ENCODE results near the gene TSEN15. TPM values are rescaled to one million over a fixed set of nuclear protein-coding genes. Genes with fewer than 3 reads are reported as not detected.

The TSEN15 gene
- total and polyA plus RNA-seq, 9 of the 15 experiments (the other 6 are each of a cell fraction or from before 2014, with no cell fraction given) = 25.6 to 121 (median 91.3) TPM

- TF ChIP-seq CUX1 (CRISPR knock-in tag; IDR thresholded peaks at IDR 0.05) = no peak
- TF ChIP-seq CTBP1 (IDR thresholded peaks at IDR 0.05; ENCODE audit: borderline replicate concordance) = no peak
- 0 out of 2 replicates have a peak, but pooled peaks have one; percentile 74 for TF ChIP-seq THRB (CRISPR knock-in tag; conservative IDR thresholded peaks at IDR 0.05)
- TF ChIP-seq RBBP5 (IDR thresholded peaks at IDR 0.05; ENCODE audit: borderline replicate concordance, insufficient read depth, low read length, poor library complexity, severe bottlenecking) = no peak
- no peak for TF ChIP-seq ZBTB33 (CRISPR knock-in tag; IDR thresholded peaks at IDR 0.05)
- 0 out of 4 replicates have a peak, but pooled peaks of 1 of the 2 experiments have one; percentile 26 for TF ChIP-seq MCM7 (IDR thresholded peaks at IDR 0.05)
- no peak for TF ChIP-seq IRF2 (CRISPR knock-in tag; IDR thresholded peaks at IDR 0.05)
- no peak for TF ChIP-seq ZFP30 (CRISPR knock-in tag; IDR thresholded peaks at IDR 0.05; ENCODE audit: borderline replicate concordance)
- no peak for TF ChIP-seq KLF16 (IDR thresholded peaks at IDR 0.05)
- TF ChIP-seq E2F6 (IDR thresholded peaks at IDR 0.05; ENCODE audit: borderline replicate concordance in 1 of 2, extremely low read depth in 1 of 2, insufficient read depth in 1 of 2, insufficient read length in 1 of 2, low read depth in 1 of 2, low read length in 1 of 2, poor library complexity in 1 of 2, severe bottlenecking in 1 of 2) = no peak
- no peak for TF ChIP-seq ETS2 (tag; IDR thresholded peaks at IDR 0.05; ENCODE audit: borderline replicate concordance, poor library complexity, severe bottlenecking)
- TF ChIP-seq ELF4 (CRISPR knock-in tag; IDR thresholded peaks at IDR 0.05) = no peak
- TF ChIP-seq MXD1 (CRISPR knock-in tag; IDR thresholded peaks at IDR 0.05; ENCODE audit: borderline replicate concordance, poor library complexity, severe bottlenecking) = no peak
- TF ChIP-seq CAMTA2 (CRISPR knock-in tag; conservative IDR thresholded peaks at IDR 0.05) = no peak
- TF ChIP-seq PRMT5 (CRISPR knock-in tag; IDR thresholded peaks at IDR 0.05) = no peak
These were observed 6.7 kb upstream of the TSEN15 start (continued) for GRCh38 chr1:184044603-184045376.

Measured in K562 (cell line).